Gastroesophageal sphincter (tissue), 4 donors: ENCODE results near the gene DUSP8. TPM values are rescaled to one million over a fixed set of nuclear protein-coding genes. Genes with fewer than 3 reads are reported as not detected.
A peak's percentile ranks its signal among the peaks of the same experiment; 100 is the strongest.

Experiments
- ATAC-seq: fragments of 150-250 bp; one replicate; pipeline ENCODE4 v1.9.1; 2016; ENCODE audit warnings: mild to moderate bottlenecking, moderate library complexity
- H3K27ac ChIP-seq, 4 donors: fragments of 200-600 bp; sonication (generic) in 3 of 4; 1 replicate in 3 of 4; 2 replicates in 1 of 4; pipeline ENCODE4 v1.5.1; 2016 to 2019
- H3K27me3 ChIP-seq: fragments of 200-600 bp; sonication (generic); one replicate; pipeline ENCODE4 v1.5.1; 2019
- H3K36me3 ChIP-seq, 2 donors: fragments of 200-600 bp; sonication (generic); one replicate each; pipeline ENCODE4 v1.5.1; 2019; ENCODE audit warnings: control low read depth in 1 of 2
- H3K4me1 ChIP-seq, 3 donors: fragments of 200-600 bp; sonication (generic); 1 replicate in 2 of 3; 2 replicates in 1 of 3; pipeline ENCODE4 v1.5.1; 2016 to 2019; ENCODE audit warnings: control low read depth in 2 of 3
- H3K4me3 ChIP-seq, 2 donors: fragments of 200-600 bp; sonication (generic); one replicate each; pipeline ENCODE4 v1.5.1; 2019; ENCODE audit warnings: mild to moderate bottlenecking in 1 of 2, moderate library complexity in 1 of 2
- H3K9me3 ChIP-seq, 3 donors: fragments of 200-600 bp; sonication (generic); one replicate each; pipeline ENCODE4 v1.5.1; 2017 to 2019; ENCODE audit warnings: control low read depth in 2 of 3
- CTCF ChIP-seq, 4 experiments: fragments of 200-600 bp in 2 of 4; fragments of 450-650 bp in 2 of 4; sonication (generic) in 1 of 4; IDR thresholded peaks; one replicate each; pipeline ENCODE4 v1.5.1; 2017 to 2019; ENCODE audit warnings: antibody characterized with exemption in 4 of 4, mild to moderate bottlenecking in 2 of 4, moderate library complexity in 2 of 4
- EP300 ChIP-seq: sonication (generic); formaldehyde crosslinking; IDR thresholded peaks from one replicate; pipeline ENCODE4 v1.6.1; 2017; ENCODE audit warnings: antibody characterized with exemption, mild to moderate bottlenecking
- POLR2A ChIP-seq, 2 donors: fragments of 450-650 bp; IDR thresholded peaks; one replicate each; pipeline ENCODE4 v1.6.1; 2017; ENCODE audit warnings: antibody characterized with exemption in 2 of 2, mild to moderate bottlenecking in 2 of 2, moderate library complexity in 1 of 2
- POLR2AphosphoS5 ChIP-seq: sonication (generic); formaldehyde crosslinking; IDR thresholded peaks from one replicate; pipeline ENCODE4 v1.6.1; 2017; ENCODE audit warnings: antibody characterized with exemption
- WGBS, 2 donors: methylation state at CpG; one replicate each; pipeline ENCODE4 v1.1.5; 2018; ENCODE audit warnings: low coverage in 1 of 2; 5-methylcytosine and 5-hydroxymethylcytosine counted together
- total RNA-seq, 4 donors: library from RNA; depleted of rRNA; stranded (reverse); fragments of >200 nt; gene quantifications; one replicate each; pipeline ENCODE4 v1.1.0, GENCODE V29; 2016

DUSP8 gene
- total RNA-seq, 4 donors from 2014 or later = 3.3 to 7.8 (median 4.9) TPM

- Histone ChIP-seq H3K4me3 (peak overlapping the region in 1 of 2 donors; percentile 39), H3K9me3 (no peaks in the 10 kb centered on the region), H3K4me1 (peaks cover 0 to 48% (median 24%) of the 10 kb centered on the region in 3 donors), H3K27ac (peak overlapping the region in 3 of 4 donors; percentile 80 to 85 (median 83)), H3K36me3 (no peaks in the 10 kb centered on the region), H3K27me3 (peaks cover 47% of the 10 kb centered on the region)
- WGBS, 2 donors = 5 to 11% methylated on average over 4 to 7 of the region's 34 CpGs
- peak; percentile 78 for ATAC-seq
- TF ChIP-seq POLR2AphosphoS5 (peak; percentile 82), CTCF (IDR thresholded peaks at IDR 0.05) (peak in 1 of 4 experiments; percentile 2), EP300 (peak; percentile 14), POLR2A (IDR thresholded peaks at IDR 0.05) (no peak)
Measured at GRCh38 chr11:1548221-1549070, 23.6 kb downstream of the DUSP8 start.

GRCh38 chr11:1547467-1548098 is 24.5 kb downstream of the DUSP8 start:
- H3K27me3 ChIP-seq = peaks cover 50% of the 10 kb centered on the region
- TF ChIP-seq CTCF (IDR thresholded peaks at IDR 0.05) = no peak
- TF ChIP-seq POLR2AphosphoS5 = no peak
- no peak for TF ChIP-seq EP300
- no peak for TF ChIP-seq POLR2A (IDR thresholded peaks at IDR 0.05)
- peak overlapping the region in 3 of 4 donors; percentile 80 to 85 (median 83) for H3K27ac ChIP-seq
- WGBS, 2 donors = 20% methylated on average over 1 of the region's 33 CpGs; no CpG with 5 or more reads in 1 of the 2 donors
- H3K36me3 ChIP-seq = no peaks in the 10 kb centered on the region
- H3K9me3 ChIP-seq = no peaks in the 10 kb centered on the region
- peaks cover 0 to 41% (median 24%) of the 10 kb centered on the region in 3 donors for H3K4me1 ChIP-seq
- peak overlapping the region in 1 of 2 donors; percentile 50 for H3K4me3 ChIP-seq
- peak; percentile 2 for ATAC-seq

- peaks cover 0 to 36% (median 24%) of the 10 kb centered on the region in 3 donors for H3K4me1 ChIP-seq
- peaks cover 57% of the 10 kb centered on the region for H3K27me3 ChIP-seq
- H3K4me3 ChIP-seq = peak overlapping the region; percentile 0 to 50
- WGBS, 2 donors = no CpG with 5 or more reads among the region's 106 CpGs
- no peaks in the 10 kb centered on the region for H3K9me3 ChIP-seq
- peak; percentile 73 for ATAC-seq
- H3K36me3 ChIP-seq = no peaks in the 10 kb centered on the region
- peak overlapping the region in 3 of 4 donors; percentile 11 to 83 (median 80) for H3K27ac ChIP-seq
- TF ChIP-seq EP300 (no peak), POLR2AphosphoS5 (no peak), POLR2A (IDR thresholded peaks at IDR 0.05) (no peak), CTCF (IDR thresholded peaks at IDR 0.05) (peak in 3 of 4 experiments; percentile 89 to 97 (median 91))
Measured at GRCh38 chr11:1546536-1547466, 25.3 kb downstream of the DUSP8 start.

- ATAC-seq = no peak
- WGBS, 2 donors = 0 to 3% methylated on average over 2 to 5 of the region's 18 CpGs
- TF ChIP-seq POLR2AphosphoS5 (no peak), CTCF (IDR thresholded peaks at IDR 0.05) (no peak), EP300 (no peak), POLR2A (IDR thresholded peaks at IDR 0.05) (no peak)
- Histone ChIP-seq H3K9me3 (no peaks in the 10 kb centered on the region), H3K4me1 (peaks cover 0 to 36% (median 24%) of the 10 kb centered on the region in 3 donors), H3K4me3 (no peak overlapping the region), H3K27ac (no peak overlapping the region), H3K27me3 (peaks cover 59% of the 10 kb centered on the region), H3K36me3 (no peaks in the 10 kb centered on the region)
Measured at GRCh38 chr11:1546077-1546535, 26.0 kb downstream of the DUSP8 start.
